Stimulated activated CD8-positive, alpha-beta memory T cell treated with anti-CD3 and anti-CD28 coated beads, Interleukin-4, amount 100 ng/mL, for 48 hours (primary cell): ENCODE data around the gene UBD.

Source experiments
- DNase-seq: peaks from one replicate; pipeline ENCODE4 v3.0.0-alpha.2; 2020

UBD gene

DNA sequence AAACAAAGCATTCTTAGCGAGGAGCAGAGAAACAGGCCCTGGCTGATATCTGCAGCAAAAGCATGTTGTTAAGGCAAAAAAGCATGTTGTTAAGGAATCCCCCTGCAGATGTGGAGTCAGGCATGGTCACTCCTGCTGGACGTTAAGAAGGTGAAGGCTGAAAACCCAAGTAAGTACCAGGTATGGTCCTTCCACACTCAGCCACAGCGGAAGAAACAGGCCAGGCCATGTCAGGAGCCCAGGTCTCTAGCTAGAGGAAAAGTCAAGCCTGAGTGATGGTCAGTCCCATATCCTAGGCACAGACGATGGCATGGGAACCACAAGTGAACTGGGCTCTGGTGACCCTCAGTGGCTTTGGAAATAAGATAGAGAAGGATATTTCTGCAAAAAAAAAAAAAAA, 39.3 kb downstream of the UBD start:
- no peak for DNase-seq

DNA sequence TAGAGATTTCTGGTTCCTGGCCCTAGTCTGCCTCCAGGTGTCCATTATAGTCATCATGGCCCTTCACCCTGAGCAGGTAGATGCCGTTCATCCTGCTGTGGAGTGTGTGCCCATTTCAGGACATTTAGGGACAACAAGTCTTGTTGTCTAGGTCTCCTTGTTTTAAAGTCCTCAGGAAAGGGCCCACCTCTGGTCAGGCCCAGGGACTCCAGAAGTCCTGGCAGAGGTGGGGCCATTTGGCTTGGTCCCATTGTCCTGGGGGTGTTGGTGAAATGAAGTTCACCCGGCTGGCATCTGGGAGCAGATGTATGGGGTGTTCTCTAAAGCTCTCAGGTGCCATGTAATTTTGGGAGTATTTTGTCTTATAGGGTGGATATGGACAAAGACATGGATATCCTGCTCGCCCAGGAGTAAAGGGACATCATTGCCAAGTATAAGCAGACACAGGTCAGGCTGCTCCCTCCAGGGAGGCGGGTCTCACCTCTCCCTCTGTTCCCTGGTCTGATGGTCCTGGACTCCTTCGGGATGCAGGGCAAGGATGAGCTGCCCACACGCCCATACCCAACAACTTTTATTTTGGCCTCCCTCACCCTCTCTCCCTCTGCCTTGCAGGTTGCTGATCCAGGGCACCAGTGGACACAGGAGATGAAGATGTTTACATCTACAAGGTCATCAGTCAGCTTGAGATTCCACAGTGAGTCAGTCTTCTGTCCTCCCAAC, 40.1 kb downstream of the UBD start:
- no peak for DNase-seq

DNA sequence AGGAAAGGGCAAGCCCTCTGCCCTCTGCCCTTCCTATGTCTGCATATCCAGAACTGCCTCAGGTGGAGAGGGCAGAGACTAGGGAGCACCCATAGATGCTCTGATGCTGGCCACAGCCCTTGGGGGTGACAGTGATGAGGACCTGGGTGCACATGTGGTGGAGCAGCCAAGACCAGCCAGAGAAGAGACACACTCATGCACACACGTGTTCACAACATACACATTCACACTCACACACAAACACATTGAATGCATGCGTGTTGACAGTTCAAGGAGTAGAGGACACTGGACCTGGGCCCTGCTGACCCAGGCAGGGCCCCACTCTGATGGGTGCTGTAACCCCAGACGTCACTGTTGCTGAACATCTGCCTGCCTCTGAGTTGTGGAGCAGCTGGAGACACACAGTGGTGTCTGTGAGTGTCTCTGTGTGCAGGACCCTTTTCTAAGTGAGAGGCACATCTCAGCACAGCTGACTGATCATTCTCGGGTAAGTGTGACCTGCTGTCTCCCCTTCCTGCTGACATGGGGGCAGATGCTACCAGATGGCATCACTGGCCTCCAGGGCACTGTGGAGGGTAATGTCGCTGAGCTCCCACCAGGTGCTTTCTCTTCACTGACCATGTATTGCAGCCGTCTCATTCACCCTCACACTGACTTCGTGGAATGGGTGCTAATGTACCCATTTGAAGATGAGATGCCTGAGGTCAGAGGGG, 41.6 kb downstream of the UBD start:
- no peak for DNase-seq

DNA sequence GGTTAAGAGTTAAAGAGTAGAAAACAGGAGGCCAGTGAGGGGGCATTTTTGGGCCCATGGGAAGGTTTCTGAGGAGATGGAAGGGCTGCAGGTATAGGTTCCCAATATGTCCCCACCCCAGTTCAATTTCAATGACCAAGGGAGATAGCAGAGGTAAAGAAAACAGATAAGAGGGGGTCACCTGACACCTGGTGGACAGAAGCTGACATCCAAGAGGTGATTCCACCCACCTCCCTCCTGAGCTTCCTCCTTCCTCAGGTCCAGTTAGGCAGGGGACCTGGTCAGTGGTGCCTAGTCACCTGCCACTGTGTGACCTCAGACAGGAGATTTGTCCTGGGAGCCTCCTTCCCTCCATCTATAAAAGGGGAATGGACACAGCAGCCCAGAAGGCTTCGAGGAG, 42.3 kb downstream of the UBD start:
- no peak for DNase-seq

DNA sequence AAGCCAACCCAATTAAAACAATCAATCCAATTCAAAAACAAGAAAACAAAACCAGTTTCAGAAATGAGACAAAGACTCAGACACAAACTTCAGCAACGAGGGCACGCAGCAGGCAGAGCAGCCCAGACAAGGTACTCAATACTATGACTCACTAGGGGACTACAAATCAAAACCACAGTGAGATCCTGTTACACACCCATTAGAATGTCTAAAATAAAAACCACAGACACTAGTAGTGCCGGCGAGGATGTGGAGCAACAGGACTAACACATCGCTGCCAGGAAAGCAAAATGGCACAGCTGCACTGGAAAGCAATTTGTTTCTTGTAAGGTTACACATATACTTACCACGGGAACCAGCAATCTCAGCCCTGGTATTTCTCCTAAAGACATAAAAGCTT, 43.4 kb downstream of the UBD start:
- DNase-seq = peak; percentile 43

DNA sequence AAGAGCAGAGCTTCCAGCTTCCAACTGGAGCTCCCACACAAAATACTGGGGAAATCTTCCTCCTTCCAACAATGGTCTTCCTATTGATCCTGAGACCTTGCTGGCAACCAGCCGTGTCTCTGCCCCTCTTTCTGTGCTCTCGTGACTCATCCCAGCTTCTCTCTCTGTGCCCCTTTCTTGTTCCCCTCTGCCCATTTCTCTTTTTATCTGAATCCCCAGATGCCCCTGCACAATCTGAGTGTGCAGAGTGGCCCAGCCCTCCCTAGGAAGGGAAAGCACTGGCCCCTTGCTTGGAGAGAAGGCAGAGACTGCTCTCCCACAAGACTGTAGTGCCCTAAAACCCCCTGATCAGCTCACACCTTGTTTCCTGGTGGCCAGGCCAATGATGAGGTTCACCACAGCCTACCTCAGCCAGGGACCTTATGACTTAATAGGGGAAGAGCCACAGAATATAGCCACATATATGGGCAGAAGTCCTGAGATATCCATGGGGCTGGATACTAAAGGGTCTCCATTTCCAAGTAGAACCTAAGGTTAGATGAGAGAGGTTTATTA, 48.7 kb downstream of the UBD start:
- no peak for DNase-seq

DNA sequence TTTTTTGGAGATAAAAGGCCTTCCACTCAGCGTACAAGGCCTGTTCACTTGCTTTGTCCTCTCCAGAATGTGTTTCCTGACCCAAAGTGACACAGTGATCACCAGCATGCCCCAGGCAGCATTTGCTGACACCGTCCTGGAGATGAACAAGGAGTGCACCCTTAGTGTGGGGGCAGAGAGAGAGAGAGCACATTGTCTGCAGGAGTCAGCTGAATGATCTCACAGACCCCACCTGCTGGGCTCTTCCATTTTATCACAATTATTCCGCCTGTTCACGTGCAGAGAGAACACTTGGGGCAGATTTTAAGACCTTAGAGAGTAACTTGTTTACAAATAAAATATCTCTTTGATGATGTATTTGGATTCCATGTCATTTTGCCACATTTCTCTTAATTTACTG, 49.3 kb downstream of the UBD start:
- no peak for DNase-seq

DNA sequence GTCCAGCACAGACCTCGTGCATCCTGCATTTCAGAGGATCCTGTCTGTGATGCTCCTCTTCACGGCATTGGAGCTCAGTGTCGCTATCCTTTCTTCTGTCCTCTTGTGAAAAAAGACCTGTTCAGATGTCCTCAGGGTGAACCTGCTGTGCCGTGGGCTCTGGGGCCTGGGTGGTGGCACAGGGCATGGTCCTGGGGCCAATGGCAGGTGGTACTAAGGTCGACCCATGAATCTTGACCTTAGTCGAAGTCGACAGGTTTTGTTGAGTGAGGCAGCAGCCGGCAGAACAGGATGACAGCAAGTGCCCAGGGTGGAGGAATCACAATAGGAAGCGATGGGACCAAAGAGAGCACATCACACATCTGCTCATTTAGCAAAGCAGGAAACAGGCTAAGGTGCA, 49.8 kb downstream of the UBD start:
- no peak for DNase-seq

DNA sequence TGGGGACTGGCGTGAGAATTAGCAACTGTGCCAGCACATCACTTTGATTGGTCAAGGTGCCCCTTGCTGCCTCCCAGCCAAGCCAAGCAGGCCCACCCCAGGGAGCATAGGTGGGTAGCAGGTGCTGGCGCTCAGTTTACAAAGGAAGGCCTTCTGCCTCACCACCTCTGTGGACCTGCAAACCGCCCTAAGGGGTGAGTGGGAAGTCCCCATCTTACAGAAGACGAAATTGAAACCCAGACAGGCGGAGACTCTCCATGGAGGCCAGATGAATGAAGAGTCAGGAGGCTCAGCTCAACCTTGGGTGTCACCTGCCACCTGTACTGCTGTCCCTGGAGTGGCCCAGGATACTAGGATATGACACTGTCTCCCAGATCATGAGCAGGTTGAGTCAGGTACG, 50.3 kb downstream of the UBD start:
- DNase-seq = no peak

DNA sequence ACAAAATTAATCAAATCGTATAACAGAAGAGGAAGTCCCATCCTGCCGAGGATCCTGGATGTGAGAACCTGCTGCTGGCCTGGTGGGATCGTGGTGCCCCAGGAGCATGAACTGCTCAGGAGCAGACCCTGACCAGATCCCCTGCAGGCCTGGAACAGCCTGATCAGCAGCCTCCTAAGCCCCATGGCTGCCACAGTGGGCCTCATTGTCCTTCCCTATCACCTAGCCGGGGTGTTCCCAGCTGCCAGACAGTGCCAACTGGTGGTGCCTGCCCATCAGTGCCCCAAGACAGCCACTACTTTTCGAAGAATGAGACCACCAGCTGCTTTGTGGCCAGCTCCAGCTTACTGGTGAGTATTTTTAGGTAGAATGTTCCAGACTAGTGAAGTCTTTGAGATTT, 52.2 kb downstream of the UBD start:
- DNase-seq = no peak

DNA sequence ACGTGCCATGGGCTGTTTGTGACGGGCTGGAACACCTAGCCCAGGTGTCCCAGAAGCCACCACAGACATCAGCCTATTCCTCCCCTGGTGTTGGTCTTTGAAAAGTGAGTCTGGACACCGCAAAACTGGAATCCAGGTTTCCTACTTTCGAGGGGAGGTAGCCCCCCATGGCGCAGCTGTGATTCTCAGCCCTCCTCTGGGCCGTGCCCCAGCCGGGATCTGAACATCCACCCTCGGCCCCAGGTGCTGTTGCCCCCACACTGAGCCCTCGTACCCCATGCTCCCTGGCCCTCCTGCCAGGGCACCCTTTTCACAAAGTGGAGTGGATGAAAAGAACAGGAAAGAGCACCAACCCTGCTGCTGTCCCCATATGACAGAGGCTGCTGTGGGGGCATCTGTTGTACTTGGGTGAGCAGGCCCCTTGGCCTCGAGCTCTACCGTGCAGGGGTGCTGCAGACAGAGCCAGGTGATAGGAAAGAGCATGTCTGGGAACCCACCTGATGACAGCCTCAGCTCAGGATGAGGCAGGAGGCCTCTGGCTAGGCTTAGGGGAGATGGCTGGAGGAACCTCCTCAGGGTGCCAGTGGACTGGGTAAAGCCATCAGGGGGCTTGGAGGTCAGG, 53.0 kb downstream of the UBD start:
- DNase-seq = no peak

DNA sequence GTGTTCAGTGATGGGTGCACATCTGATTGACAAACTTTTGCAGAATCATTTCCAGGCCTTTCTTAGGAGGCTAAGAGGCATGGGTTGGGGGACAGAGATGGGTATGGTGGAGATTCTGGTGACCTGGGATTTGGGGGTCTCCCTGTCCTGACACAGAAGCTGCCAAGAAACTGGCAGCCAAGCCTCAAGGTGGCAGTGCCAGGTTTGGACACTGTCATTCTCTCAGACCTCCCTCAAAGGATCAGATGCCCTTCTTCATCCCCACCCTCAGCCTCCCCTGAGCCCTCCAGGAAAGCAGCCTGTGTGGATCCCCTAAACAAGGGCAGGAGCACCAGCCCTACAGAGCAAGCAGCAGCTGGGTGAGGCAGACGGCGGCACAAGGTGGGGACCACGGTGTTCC, 53.7 kb downstream of the UBD start:
- DNase-seq = no peak
